ENCODE measurements around the gene TPSB2.

- TF ChIP-seq CTCF (IDR thresholded peaks at IDR 0.05) = no peak
- no peak for TF ChIP-seq POLR2A (IDR thresholded peaks at IDR 0.05)
These were observed 23.7 kb downstream of the TPSB2 start for GRCh38 chr16:1206326-1206725.

Measured in right lobe of liver (tissue), 4 donors.